Activated T-cell treated with anti-CD3 and anti-CD28 coated beads, Interleukin-2, amount 50 U/mL, for 1 hour (primary cell): Measurements from ENCODE around the gene ADCY2.

Experiments used
- DNase-seq: peaks from one replicate; pipeline ENCODE4 v3.0.0-alpha.2; 2020

Gene ADCY2

DNA sequence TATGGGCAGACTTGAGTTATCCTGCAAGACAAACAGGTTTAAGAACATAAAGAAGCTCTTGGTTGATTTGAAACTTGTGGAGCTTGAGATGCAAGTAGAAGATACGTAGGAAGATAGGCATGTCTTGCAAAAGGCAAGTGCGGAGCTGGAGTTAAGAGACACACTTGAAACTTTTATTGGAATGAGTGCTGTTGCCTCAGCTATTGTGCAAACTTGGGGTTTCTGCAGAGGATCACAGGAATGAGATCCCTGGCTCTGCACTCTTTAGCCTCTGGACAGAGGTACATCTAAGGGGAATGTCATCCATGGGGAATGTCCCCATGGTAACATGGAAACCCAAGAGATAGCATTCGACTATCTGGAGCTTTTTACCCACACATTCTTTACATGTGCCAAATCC, 121.1 kb downstream of the ADCY2 start:
- no peak for DNase-seq

DNA sequence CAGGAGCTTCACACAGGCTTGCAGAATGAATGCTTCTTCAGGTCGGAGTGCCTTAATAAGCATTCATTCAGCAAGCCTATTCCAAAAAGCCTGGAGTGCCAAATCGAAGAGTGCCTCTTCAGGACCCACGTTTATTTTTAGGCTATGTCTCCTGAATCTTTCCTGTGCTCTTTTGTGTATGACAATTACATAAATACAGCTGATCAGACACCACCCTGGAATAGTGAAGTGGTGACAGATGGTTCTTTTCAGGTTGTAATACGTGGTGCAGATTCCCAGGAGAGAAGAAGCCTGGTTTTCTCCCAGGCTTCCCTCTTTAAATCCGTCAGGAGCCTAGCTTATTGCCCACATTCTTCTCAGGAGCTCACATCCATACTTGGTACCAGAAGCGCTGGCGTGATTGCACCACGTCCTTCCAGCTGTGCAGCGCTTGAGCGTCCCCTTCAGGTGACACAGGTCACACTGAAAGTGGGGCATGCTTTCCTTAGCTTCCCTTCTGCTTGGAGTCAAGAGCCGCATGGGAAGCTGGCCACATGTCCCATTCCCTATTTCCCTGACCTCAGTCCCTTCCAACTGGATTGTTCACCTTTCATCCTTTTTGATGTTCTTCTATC, 123.1 kb downstream of the ADCY2 start:
- no peak for DNase-seq

- DNase-seq = no peak
These were observed 123.6 kb downstream of the ADCY2 start for GRCh38 chr5:7519564-7519963.

DNA sequence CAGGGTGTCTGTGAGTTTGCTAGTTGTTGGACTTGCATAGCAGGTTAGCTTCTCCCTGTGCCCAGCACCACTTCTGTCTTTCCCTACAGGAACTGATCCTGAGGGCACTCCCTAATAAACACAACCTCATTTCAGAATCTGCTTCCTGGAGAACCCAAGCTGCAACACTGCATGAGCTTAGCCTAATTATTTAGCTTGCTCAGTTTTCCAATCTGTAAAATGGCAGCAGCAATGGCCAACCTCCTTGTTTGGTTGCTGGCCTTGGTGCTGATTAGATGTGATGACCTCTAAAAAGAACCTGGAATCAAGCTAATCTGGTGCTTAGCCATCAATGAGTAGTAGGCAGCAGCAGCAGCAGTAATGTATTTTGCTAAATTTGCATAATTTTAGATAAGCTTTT, 133.9 kb downstream of the ADCY2 start:
- no peak for DNase-seq

GRCh38 chr5:7533941-7534340, 138.0 kb downstream of the ADCY2 start:
- DNase-seq = no peak

DNA sequence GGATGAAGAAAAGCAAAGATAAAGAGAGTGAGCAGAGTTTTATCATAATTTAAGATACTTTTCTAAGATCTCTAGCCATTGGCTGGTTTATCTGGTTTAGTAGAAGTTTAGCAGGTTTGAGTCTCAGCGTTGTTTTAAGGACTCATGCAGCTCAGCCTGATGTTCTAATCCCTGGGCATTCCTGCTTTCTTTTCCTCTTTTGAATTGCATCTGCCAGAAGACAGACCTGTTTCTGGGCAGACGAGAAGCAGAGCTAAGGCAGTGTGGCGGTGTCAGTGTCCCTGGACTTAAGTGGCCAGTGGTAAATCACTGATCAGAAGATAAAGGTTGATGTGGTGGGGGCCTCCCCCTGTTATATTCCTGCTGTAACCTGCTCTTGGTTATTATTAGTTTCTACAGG, 138.6 kb downstream of the ADCY2 start:
- no peak for DNase-seq

DNA sequence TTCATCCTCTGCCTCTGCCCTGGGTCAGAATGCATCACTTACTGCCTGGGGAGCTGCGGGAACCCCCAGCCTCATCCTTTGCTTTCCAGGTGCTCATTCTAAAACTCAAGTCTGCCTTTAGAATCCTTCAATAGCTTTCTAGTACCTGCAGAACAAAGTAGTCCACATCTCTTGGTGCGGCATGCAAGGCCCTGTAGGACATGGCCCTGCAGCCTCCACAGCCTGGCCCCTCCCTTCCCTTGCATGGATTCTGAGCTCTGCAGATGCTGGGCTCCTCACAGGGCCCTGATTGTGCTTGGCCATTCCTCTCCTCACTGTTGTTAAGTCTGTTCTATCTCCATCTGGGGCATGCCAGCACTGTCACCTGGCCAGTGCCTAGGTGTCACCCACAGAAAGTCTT, 141.6 kb downstream of the ADCY2 start:
- no peak for DNase-seq

GRCh38 chr5:7539571-7539970, 143.6 kb downstream of the ADCY2 start:
- DNase-seq = no peak

GRCh38 chr5:7540736-7541485, 145.0 kb downstream of the ADCY2 start:
- no peak for DNase-seq

- no peak for DNase-seq
These were observed 146.0 kb downstream of the ADCY2 start for GRCh38 chr5:7541898-7542297.

DNA sequence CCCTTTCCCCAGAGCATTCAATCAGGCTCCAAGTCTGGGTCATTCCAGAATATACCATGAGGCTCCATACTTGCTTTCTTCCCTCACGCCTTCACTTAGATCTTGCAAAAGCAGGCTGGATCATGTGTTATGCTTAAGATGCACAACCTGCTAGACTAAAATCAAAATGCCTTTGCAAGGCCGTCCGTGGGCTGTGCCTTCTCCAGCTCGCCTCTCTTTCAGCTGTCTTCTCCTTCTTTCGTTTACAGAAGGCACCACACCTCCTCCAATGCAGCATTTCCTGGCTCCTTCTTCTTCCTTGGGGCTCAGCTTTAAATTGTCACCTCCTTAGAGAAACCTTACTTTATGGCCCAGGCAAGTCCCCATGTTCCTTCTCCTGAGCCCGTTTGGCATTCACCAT, 150.6 kb downstream of the ADCY2 start:
- no peak for DNase-seq

DNA sequence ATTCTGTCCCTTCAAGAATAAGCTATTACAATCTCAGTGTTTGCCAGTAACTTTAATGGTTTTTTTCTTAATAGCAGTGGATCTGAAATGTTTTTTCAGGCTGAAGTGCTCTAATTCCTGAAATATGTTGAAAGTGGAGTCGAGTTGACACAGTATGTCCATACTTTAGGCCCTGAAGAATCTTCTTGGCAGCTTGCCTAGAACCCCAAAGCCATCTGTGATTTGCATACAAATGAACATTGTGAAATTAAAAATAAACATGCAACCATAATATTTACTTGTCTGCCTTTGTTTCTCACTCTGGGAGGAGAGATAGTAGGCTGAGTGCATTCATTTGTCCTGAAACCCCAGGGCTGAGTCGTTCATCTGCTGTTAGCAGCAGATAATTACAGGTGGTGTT, 152.7 kb downstream of the ADCY2 start:
- no peak for DNase-seq

DNA sequence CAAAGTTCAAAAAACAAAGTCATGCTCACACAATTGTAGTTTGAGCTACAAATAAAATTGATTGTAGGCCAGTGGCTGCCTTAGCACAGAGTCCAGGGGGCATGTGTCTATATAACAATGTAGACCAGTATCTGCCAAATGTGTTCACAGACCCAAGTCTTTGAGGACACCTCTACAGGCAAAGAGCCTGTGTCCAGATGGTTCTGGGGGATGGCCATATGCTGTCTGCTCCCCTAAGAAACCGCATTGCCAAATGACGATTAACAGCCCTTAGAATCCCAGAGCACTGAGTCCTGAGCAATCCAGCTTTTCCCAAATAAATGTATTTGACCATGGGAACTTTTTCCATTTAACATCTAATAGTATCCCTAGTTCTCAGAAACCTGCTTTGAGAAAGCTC, 169.6 kb downstream of the ADCY2 start:
- DNase-seq = no peak

GRCh38 chr5:7576023-7576715, 180.2 kb downstream of the ADCY2 start:
- DNase-seq = no peak

- DNase-seq = no peak
These were observed 181.4 kb downstream of the ADCY2 start for GRCh38 chr5:7577381-7577780.

DNA sequence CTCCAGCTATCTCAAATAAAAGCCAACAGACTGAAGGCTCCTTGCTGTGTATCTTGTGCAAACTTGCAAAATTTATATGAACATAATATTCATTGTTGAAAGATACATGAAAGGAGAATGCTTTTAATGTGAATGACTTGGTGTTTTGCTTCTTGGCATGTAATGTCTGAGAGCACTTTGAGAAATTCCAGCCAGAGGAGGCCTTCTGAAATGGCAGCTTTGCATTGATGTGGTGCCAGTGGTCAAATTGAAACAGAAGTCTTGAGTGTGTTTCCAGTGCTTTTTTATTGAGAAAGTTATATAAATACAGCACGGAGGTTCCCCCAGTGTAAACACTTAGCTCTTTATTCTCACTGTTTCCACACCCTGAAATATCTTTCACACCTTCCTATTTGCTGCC, 182.1 kb downstream of the ADCY2 start:
- DNase-seq = no peak

DNA sequence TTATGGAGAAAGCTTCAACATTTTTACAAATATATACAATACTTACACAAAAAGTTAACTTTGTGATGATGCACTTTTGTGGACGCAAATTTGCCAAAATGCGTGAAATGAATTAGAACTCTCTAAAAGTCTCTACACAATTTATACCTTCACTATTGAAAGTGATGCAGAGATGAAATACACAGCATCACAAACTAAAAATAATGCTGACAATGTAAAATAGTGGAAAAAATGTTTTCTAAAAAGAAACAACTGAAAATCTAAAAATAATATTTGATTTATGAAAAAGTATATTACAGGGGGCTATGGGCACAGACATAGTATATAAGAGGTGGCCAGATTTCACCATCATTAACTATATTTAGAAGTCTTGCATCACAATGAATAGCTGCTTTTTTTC, 188.8 kb downstream of the ADCY2 start:
- no peak for DNase-seq

- DNase-seq = no peak
These were observed 189.9 kb downstream of the ADCY2 start for GRCh38 chr5:7585807-7586206.

GRCh38 chr5:7586480-7586879, 190.5 kb downstream of the ADCY2 start:
- no peak for DNase-seq

DNA sequence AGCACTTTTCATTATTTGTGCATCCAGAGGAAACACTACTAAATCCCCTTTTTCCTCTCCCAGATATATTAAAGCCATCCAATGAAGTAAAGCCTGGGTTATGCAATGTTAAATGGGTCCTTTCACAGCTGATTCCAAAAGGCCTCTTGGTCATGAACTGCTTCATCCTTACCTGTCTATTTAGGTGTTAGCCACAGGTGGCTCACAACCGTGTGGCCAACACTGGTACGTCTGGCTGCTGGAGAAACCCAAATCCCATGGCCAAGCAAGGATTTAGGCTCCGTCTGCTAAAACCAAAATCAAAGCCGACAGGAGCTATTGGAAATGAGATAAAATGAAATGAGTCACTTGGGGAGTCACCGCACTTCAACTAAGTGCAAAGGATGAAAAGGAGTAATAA, 193.9 kb downstream of the ADCY2 start:
- no peak for DNase-seq

DNA sequence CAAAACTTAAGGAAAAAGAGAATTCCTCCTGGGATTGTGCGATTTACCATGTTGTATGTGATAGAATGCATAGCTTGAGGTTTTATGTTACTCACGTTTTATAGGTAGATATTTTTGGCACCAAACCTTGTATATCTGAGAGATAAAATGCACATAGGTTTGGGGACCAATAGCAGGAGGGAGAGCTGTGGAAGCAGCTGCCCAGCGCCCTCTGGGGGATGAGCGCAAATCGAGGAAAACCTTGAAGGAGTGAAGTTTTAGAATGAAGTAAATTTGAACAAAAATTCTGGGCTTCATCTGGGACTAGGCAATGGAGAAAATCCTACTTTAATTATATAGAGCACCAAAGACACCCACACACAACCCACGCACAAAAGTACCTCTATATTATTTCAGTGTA, 197.0 kb downstream of the ADCY2 start:
- no peak for DNase-seq

DNA sequence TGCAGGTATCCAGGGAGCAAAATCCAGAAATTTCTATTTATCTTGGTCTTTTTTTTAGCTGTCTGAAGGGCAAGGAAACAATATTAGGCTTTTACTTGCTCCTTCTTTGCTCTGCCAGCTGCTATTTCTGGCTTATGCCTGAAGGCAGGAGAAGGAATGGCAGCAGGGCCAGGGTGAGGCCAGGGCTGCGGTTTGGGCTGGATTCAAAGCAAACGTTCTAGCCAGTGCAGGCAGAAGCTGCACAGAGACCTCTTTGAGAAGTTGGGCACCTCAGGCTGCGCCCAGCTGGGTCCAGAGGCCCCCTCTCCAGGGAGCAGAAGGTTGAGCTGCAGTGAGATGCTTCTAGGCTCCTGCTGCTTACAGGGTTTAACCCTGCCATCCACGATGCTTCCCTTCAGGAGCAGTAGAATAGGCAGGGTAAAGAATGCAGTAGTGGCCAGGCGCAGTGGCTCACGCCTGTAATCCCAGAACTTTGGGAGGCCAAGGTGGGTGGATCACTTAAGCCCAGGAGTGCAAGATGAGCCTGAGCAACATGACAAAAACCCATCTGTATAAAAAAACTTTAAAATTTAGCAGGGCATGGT, 201.2 kb downstream of the ADCY2 start:
- no peak for DNase-seq

GRCh38 chr5:7606840-7607465, 211.0 kb downstream of the ADCY2 start:
- DNase-seq = no peak

DNA sequence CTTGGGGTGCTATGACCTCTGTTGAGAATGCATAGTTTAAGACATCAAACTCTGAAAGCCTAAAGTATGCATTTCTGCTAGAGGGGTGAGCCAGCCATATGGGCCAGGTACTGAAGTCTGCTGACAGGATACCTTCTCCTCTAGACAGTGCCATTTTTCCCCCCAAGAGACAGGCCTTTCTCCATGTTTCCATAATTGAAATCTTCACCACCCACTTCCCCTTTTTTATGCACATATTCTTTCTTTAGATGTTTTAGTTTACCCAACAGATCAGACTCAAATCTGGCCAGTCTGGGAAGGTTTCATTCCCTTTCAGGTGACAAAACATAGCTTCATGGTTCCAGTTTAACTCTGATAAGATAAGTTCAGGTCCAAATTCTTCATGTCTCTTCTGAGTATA, 212.8 kb downstream of the ADCY2 start:
- DNase-seq = no peak
